ENCODE data around the gene AWAT1.
"Not testable (repeated sequence)": the region's sequence is repeated elsewhere in the genome, so short reads cannot be mapped to it uniquely, and the experiment has no call there.

AWAT1 gene

DNA sequence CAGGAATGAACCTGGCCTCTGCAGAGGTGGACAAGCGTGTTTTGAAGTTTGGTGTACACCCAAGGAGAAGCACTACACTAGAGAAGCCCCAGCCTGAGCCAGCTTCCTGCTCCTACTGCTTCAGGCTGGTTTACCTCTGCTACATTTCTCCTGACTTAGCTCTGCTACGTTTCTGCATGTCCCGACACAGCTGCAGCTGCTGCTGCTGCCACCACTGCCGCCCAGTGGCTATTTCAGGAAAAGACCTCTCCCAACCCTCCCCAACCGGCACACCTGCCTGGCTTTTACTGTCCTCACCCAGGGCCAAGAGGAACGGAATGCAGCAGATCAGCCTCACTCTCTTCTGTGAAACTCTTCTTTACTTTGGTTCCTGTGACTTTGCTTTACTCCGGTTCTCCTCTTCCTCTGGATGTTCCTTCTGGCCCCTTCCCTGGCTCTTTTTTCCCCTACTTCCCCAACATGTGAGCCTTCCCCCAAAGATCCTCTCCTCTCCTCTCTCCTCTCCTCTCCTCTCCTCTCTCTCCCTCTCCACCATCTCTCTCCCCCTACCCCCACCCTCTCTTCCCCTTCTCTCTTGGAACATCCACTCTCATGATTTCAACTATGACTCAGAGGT, 28.6 kb downstream of the AWAT1 start:
- DNase-seq: no peak

DNA sequence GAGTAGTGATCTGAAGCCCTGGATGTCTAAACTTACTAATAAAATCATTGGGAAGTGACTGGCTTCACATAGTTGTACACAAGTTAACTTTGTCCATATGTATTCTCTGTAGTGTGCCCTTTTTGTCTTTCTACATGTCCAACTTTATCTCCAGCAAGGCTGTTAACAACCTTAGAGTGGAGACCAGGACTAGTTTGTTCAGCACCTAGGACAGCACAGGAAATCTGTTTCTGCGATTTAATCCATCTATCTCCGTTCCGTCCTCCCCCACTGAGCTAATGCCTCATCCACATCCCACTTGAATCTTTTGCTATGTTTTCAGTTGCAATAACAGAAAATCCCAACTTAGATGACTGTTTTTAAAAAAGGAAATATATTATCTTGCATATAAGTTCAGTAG, 30.3 kb downstream of the AWAT1 start:
- no peak for DNase-seq

DNA sequence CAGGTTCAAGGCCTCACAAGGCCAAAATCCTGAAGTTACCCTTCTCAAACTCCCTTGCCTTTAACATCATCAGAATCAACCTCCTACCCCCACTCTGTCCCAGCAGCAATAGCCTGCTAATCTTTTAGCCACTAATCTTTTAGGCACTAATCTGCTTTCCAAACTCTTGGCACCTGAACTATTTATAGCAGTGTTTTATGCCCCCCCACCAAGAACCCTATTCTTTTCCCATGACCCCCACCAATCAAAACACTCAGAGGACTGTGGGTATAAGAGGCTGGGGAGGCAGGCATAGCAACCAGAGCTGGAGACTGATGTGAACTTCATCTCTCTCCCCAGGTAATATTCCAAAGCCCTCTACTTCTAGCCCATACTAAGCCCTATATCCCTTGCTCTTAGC, 33.6 kb downstream of the AWAT1 start, which contains the start of gene ARR3:
TSS of gene ARR3 (plus strand) at position 301 of the 400 bp plus-strand sequence. CDS start 1,052 bp downstream, outside the sequence.
- DNase-seq: no peak

DNA sequence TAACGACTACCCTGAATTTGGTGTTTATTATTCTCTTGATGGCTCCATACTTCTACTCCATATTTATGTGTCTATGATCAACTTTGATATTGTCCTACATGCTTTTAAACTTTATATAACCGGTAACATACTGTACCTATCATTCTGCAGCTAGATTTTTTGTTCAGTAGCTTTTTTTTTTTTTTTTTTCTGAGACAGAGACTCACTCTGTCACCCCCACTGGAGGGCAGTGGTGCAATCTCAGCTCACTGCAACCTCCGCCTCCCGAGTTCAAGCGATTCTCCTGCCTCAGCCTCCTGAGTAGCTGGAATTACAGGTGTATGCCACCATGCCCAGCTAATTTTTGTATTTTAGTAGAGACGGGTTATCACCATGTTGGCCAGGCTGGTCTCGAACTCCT, 39.6 kb downstream of the AWAT1 start:
- not testable (repeated sequence) for DNase-seq

DNA sequence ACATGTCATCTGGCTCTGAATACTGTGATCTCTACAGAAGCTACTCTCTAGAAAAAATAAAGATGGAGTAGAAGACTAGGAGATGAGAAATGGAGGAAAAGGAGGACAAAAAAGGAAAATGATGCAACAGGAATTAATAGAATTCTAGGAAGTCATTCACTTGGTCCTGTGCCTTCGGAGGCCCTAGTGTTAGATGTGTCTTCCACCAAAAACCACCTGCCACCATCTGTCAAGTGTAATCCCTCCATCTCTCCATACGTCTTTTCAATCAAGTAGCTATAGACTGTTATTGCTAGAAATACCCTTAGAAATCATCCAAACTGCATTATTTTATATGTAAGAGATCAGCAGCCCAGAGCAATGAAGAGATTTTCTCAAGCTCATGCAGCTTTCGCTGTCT, 44.6 kb downstream of the AWAT1 start:
- DNase-seq: no peak

DNA sequence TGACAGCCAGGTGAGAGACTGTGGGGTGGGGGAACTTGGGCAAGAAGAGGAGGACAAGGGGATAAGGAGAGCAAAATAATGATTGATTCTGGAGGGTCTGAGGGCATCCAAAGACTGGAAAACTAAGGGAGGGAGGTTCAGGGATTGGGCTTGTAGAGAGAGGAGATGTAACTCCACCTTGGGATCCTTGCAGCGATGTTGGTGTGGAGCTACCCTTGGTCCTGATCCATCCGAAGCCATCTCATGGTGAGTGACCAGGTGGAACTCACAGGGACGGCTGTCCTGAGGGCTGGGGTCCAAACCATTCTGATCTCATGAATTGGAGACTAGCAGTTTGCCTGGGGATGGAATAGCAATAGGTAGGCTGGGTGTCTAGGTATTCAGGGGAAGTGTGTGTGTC, 46.1 kb downstream of the AWAT1 start:
- no peak for DNase-seq

DNA sequence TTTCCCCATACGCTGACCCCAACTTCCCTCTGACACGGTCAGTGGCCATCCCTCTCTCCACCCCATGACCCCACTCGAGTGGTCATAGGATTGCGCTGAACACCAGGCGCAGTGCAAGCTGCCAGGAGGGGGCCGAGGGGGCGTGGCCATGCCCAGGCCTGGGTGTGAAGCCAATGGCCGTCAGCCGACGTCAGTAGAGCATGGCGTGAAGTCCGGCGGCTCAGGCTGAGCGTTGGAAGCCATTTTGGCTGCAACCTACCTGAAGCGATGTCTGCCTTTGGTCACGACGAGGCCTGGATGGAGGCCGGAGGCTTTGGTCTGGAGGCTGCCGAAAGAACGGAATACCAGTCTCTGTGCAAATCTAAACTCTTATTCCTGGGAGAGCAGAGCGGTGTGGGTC, 47.5 kb downstream of the AWAT1 start, which contains the start of gene RAB41:
TSS of gene RAB41 (plus strand) at position 222 of the 400 bp plus-strand sequence. CDS start at position 268, 46 bp downstream.
- DNase-seq: no peak

DNA sequence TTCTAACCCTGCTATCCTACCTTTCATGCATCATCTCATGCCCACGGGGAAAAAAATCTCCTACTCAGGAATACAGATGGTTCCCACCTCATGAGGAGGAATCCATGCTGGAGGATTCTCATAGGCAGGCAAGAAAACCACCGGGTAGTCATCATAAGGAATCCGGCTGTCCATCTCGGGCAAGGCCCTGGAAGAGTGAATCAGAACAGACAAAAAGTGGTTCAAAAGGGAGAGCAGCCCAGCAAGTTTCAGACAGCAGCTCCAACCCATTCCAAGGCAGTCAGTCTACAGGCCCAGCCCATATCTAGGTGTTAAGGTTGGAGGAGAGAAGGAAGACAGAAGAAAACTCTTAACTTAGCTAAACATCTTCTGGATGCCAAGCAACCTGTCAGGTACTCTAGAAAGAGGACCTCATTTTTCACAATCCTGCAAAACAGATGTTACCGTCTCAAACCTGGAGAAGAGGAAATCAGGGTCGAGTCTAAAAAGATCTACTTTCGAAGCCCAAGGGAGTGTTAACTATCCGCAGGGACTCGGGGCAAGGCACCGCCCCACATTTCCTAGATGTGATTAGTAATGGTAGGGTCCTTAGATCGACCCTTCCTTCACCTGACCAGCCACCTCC, 54.8 kb downstream of the AWAT1 start:
- DNase-seq: no peak

Measured in CD4-positive, alpha-beta T cell treated with Interleukin-15 for 1 hour (primary cell).